Thyroid gland (tissue), 4 donors: ENCODE results near the gene VWA5B1. TPM values are rescaled to one million over a fixed set of nuclear protein-coding genes. Genes with fewer than 3 reads are reported as not detected.

Source experiments
- DNase-seq, 2 donors: peaks; one replicate each; pipeline ENCODE4 v3.0.0-alpha.2; 2019
- H3K27ac ChIP-seq, 3 donors: fragments of 200-600 bp; sonication (generic); 1 replicate in 2 of 3; 2 replicates in 1 of 3; pipeline ENCODE4 v1.5.1; 2016 to 2019; ENCODE audit warnings: mild to moderate bottlenecking in 1 of 3, moderate library complexity in 1 of 3
- H3K27me3 ChIP-seq: fragments of 200-600 bp; sonication (generic); one replicate; pipeline ENCODE4 v1.5.1; 2019
- H3K36me3 ChIP-seq, 2 donors: fragments of 200-600 bp; sonication (generic); one replicate each; pipeline ENCODE4 v1.5.1; 2016 to 2019
- H3K4me1 ChIP-seq, 2 donors: fragments of 200-600 bp; sonication (generic); one replicate each; pipeline ENCODE4 v1.5.1; 2017 to 2019
- H3K4me3 ChIP-seq, 3 donors: fragments of 200-600 bp; sonication (generic); replicated peaks in 1 of 3; 1 replicate in 2 of 3; 2 replicates in 1 of 3; pipeline ENCODE4 v1.5.1; 2016; ENCODE audit warnings: mild to moderate bottlenecking in 1 of 3
- H3K9me3 ChIP-seq: fragments of 200-600 bp; sonication (generic); one replicate; pipeline ENCODE4 v1.5.1; 2017
- CTCF ChIP-seq, 6 experiments: fragments of 200-600 bp in 3 of 6; fragments of 450-650 bp in 3 of 6; sonication (generic) in 3 of 6; IDR thresholded peaks; one replicate each; pipeline ENCODE4 v1.5.1; 2016 to 2019; ENCODE audit warnings: antibody characterized with exemption in 6 of 6, mild to moderate bottlenecking in 2 of 6, inconsistent platforms in 1 of 6, moderate library complexity in 1 of 6
- POLR2A ChIP-seq, 2 donors: fragments of 450-650 bp; IDR thresholded peaks; one replicate each; pipeline ENCODE4 v1.6.1; 2017; ENCODE audit warnings: antibody characterized with exemption in 2 of 2, mild to moderate bottlenecking in 2 of 2, moderate library complexity in 1 of 2
- WGBS, 2 donors: methylation state at CpG; one replicate each; pipeline ENCODE4 v1.1.5; 2017; 5-methylcytosine and 5-hydroxymethylcytosine counted together
- intact Hi-C: fragments of 100-400 bp; cut with DNase I; formaldehyde crosslinking; loops from one replicate; pipeline ENCODE4 v1.15.1; 2023
- total RNA-seq, 4 donors: library from RNA; depleted of rRNA; stranded (reverse); fragments of >200 nt; gene quantifications; one replicate each; pipeline ENCODE4 v1.2.3, GENCODE V29; 2016

Gene VWA5B1
- total RNA-seq, 4 donors from 2014 or later: 0.45 TPM; not detected in 3

- DNase-seq: no peak
- TF ChIP-seq POLR2A (IDR thresholded peaks at IDR 0.05) (no peak), CTCF (IDR thresholded peaks at IDR 0.05) (no peak)
- intact Hi-C loops: no loop called here
Observed at GRCh38 chr1:20365421-20366055, 74.9 kb downstream of the VWA5B1 start.

DNA sequence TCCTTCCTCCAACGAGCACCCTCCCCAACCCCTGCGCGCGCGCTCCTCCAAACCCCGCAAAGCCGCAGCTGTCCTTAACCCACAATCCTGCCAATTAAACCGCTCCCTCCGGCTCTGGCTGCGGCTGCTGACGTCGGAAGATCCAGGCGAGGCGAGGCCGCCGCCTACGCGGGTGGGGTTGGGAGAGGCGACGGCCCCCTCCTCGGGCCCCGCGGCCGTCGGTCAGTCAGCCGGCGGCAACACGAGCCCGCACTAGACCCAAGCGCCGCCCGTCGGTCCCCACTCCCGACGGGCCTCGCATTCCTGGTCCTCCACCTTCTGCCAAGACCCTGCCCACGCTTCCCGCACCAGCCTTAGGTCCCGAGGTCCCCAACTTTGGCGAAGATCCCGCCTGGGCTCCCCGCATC, 75.4 kb downstream of the VWA5B1 start:
- H3K36me3 ChIP-seq: no peaks in the 10 kb centered on the region
- TF ChIP-seq CTCF (IDR thresholded peaks at IDR 0.05): no peak
- TF ChIP-seq POLR2A (IDR thresholded peaks at IDR 0.05): no peak
- WGBS, 2 donors: 3 to 5% methylated on average over 14 to 25 of the region's 42 CpGs
- H3K27ac ChIP-seq: no peak overlapping the region
- intact Hi-C loops: no loop called here
- H3K27me3 ChIP-seq: peaks cover 6% of the 10 kb centered on the region
- DNase-seq: no peak
- no peaks in the 10 kb centered on the region for H3K9me3 ChIP-seq
- H3K4me1 ChIP-seq: peaks cover 0 to 14% of the 10 kb centered on the region in 2 donors
- no peak overlapping the region for H3K4me3 ChIP-seq

More at GRCh38 chr1:20365421-20366055, 74.9 kb downstream of the VWA5B1 start:
- WGBS, 2 donors: 40 to 45% methylated on average over 11 to 12 of the region's 12 CpGs
- Histone ChIP-seq H3K36me3 (no peaks in the 10 kb centered on the region), H3K27ac (no peak overlapping the region), H3K4me1 (peaks cover 0 to 14% of the 10 kb centered on the region in 2 donors), H3K27me3 (peaks cover 6% of the 10 kb centered on the region), H3K4me3 (no peak overlapping the region), H3K9me3 (no peaks in the 10 kb centered on the region)

DNA sequence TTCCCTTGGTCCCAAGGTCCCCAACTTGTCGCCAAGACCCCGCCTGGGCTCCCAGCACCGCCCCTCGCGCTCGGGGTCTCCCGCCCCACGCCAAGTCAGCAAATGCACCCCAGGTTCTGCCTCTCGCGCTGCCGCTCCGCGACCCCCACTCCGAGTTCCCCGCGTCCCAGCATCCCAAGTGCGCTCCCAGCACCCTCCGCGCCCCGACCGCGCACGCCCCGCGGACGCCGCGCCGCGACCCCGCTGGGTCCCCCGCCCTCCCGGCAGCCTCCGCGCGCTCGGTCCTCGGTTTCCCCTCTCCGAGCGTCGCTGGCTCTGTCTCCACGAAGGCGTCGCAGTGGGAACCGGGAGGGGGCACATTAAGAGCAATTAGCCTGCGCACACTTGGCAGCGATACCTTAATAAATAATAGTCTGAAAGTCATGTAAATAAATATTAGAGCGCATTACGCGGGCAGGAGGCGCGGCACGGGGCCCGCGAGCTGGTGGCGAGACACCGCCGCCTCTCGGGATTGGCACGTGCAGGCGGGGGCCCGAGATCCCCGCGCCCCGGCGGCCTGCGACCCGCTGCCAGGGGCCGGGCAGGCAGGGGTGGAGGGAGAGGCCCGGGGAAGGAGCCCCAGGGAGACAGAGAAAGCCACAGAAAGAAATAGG, 75.9 kb downstream of the VWA5B1 start:
- WGBS, 2 donors: 2 to 3% methylated on average over 40 to 53 of the region's 70 CpGs
- Histone ChIP-seq H3K27ac (no peak overlapping the region), H3K4me3 (no peak overlapping the region), H3K36me3 (no peaks in the 10 kb centered on the region), H3K27me3 (peaks cover 6% of the 10 kb centered on the region), H3K4me1 (peaks cover 0 to 14% of the 10 kb centered on the region in 2 donors), H3K9me3 (no peaks in the 10 kb centered on the region)
- DNase-seq: no peak
- no peak for TF ChIP-seq CTCF (IDR thresholded peaks at IDR 0.05)
- no peak for TF ChIP-seq POLR2A (IDR thresholded peaks at IDR 0.05)
- intact Hi-C loops: no loop called here

DNA sequence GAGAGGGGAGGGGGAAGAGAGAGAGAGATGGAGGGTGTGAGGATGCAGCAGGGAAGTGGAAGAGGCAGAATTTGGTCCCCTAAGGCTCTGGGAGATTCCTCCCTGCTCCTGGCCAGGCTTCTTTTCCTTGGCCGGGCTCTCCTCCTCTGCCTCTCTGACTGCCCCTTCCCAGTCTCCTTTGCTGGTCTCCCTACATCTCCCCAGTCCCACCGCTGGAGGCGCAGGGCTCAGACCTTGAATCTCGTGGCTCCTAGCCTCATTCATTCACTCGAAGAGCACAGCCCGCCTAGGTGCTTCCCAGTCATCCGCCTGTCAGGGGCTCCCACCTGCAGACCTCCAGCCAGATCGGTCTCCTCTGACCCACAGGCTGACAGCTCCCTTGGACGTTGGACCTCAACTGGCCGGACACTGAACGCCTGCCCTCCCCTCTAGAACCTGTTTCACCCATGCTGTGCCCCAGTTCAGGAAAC, 76.5 kb downstream of the VWA5B1 start:
- intact Hi-C loops: no loop called here
- TF ChIP-seq POLR2A (IDR thresholded peaks at IDR 0.05): no peak
- TF ChIP-seq CTCF (IDR thresholded peaks at IDR 0.05): peak in 2 of 6 experiments; percentile 20 to 43
- Histone ChIP-seq H3K9me3 (no peaks in the 10 kb centered on the region), H3K27ac (no peak overlapping the region), H3K36me3 (no peaks in the 10 kb centered on the region), H3K4me3 (no peak overlapping the region), H3K4me1 (peaks cover 0 to 14% of the 10 kb centered on the region in 2 donors), H3K27me3 (peaks cover 6% of the 10 kb centered on the region)
- DNase-seq: peak; percentile 29 to 31
- 1 to 9% methylated on average over 11 of the region's 11 CpGs for whole genome bisulfite sequencing, 2 donors

DNA sequence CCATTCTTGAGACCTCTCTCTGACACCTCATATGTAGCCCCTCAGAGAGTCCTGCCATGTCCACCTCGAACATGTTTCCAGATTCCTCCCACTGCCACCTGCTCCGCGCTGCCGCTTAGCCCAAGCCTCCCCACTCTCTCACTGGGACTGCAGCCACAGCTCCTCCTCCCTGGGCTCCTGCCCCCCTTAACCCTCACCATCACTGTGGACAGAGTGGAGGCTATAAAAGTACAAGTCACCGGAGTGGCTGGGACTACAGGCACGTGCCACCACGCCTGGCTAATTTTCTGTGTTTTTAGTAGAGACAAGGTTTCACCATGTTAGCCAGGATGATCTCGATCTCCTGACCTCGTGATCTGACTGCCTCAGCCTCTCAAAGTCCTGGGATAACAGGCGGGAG, 77.0 kb downstream of the VWA5B1 start:
- intact Hi-C loops: no loop called here

More for the DNA sequence above, 77.0 kb downstream of the VWA5B1 start:
- H3K27me3 ChIP-seq: peaks cover 6% of the 10 kb centered on the region
- H3K36me3 ChIP-seq: no peaks in the 10 kb centered on the region
- peak; percentile 59 to 75 for DNase-seq
- peaks cover 0 to 14% of the 10 kb centered on the region in 2 donors for H3K4me1 ChIP-seq
- 23% methylated on average over 8 to 10 of the region's 10 CpGs for WGBS, 2 donors
- H3K9me3 ChIP-seq: no peaks in the 10 kb centered on the region
- no peak overlapping the region for H3K4me3 ChIP-seq
- no peak overlapping the region for H3K27ac ChIP-seq
- no peak for TF ChIP-seq CTCF (IDR thresholded peaks at IDR 0.05)
- no peak for TF ChIP-seq POLR2A (IDR thresholded peaks at IDR 0.05)
